H9 (cell line): Measurements from ENCODE around the gene PGBD5. TPM values are rescaled to one million over a fixed set of nuclear protein-coding genes. Genes with fewer than 3 reads are reported as not detected.

Experiments
- DNase-seq: peaks from one replicate; pipeline ENCODE4 v3.0.0-alpha.2; 2017
- H2AFZ ChIP-seq: one replicate; pipeline ENCODE4 v1.6.1; 2013; ENCODE audit warnings: mild to moderate bottlenecking, low read length, control low read depth, moderate library complexity
- H2AK5ac ChIP-seq: 2 replicates; pipeline ENCODE4 v1.6.1; 2013; ENCODE audit warnings: low read length, control low read depth, mixed read lengths; ENCODE audit not compliant: insufficient read length
- H2BK120ac ChIP-seq: one replicate; pipeline ENCODE4 v1.6.1; 2013; ENCODE audit warnings: low read depth, mild to moderate bottlenecking, low read length, control low read depth, inconsistent platforms; ENCODE audit not compliant: poor library complexity, severe bottlenecking
- H2BK12ac ChIP-seq: 2 replicates; pipeline ENCODE4 v1.6.1; 2013; ENCODE audit warnings: low read length, control low read depth, mixed read lengths, low read depth; ENCODE audit not compliant: insufficient read length
- H2BK15ac ChIP-seq: 2 replicates; pipeline ENCODE4 v1.6.1; 2013; ENCODE audit warnings: low read depth, low read length, control low read depth
- H2BK20ac ChIP-seq: one replicate; pipeline ENCODE4 v1.6.1; 2013; ENCODE audit warnings: low read depth, mild to moderate bottlenecking, low read length, control low read depth, inconsistent platforms; ENCODE audit not compliant: poor library complexity, severe bottlenecking
- H2BK5ac ChIP-seq: 2 replicates; pipeline ENCODE4 v1.6.1; 2013; ENCODE audit warnings: low read length, control low read depth, mixed read lengths; ENCODE audit not compliant: insufficient read length
- H3K14ac ChIP-seq: 2 replicates; pipeline ENCODE4 v1.6.1; 2013; ENCODE audit warnings: low read length, control low read depth; ENCODE audit not compliant: insufficient read depth
- H3K18ac ChIP-seq: 2 replicates; pipeline ENCODE4 v1.6.1; 2013; ENCODE audit warnings: low read depth, mild to moderate bottlenecking, mixed read lengths, low read length, control low read depth; ENCODE audit not compliant: insufficient read length
- H3K23ac ChIP-seq: 2 replicates; pipeline ENCODE4 v1.6.1; 2013; ENCODE audit warnings: low read length, control low read depth, mixed read lengths, low read depth; ENCODE audit not compliant: insufficient read length
- H3K23me2 ChIP-seq: 2 replicates; pipeline ENCODE4 v1.6.1; 2013; ENCODE audit warnings: low read depth, mild to moderate bottlenecking, mixed read lengths, low read length, control low read depth; ENCODE audit not compliant: insufficient read length, poor library complexity, severe bottlenecking
- H3K27ac ChIP-seq: 2 replicates; pipeline ENCODE4 v1.5.1; 2013; ENCODE audit warnings: low read length, control low read depth, mixed read lengths, low read depth; ENCODE audit not compliant: insufficient read length
- H3K27me3 ChIP-seq: 2 replicates; pipeline ENCODE4 v1.6.1; 2013; ENCODE audit warnings: low read length, control low read depth, inconsistent platforms; ENCODE audit not compliant: insufficient read depth
- H3K4ac ChIP-seq: 2 replicates; pipeline ENCODE4 v1.6.1; 2013; ENCODE audit warnings: low read depth, mild to moderate bottlenecking, control low read depth, inconsistent platforms, low read length, moderate library complexity
- H3K4me1 ChIP-seq: 2 replicates; pipeline ENCODE4 v1.6.1; 2013; ENCODE audit warnings: low read length, control low read depth, inconsistent platforms; ENCODE audit not compliant: insufficient read depth
- H3K4me2 ChIP-seq: 2 replicates; pipeline ENCODE4 v1.6.1; 2013; ENCODE audit warnings: low read length, control low read depth, mixed read lengths; ENCODE audit not compliant: insufficient read length, insufficient read depth
- H3K56ac ChIP-seq: 2 replicates; pipeline ENCODE4 v1.6.1; 2013; ENCODE audit warnings: low read depth, mild to moderate bottlenecking, mixed read lengths, low read length, control low read depth; ENCODE audit not compliant: insufficient read length
- H3K79me1 ChIP-seq: 2 replicates; pipeline ENCODE4 v1.6.1; 2013; ENCODE audit warnings: low read depth, mild to moderate bottlenecking, moderate library complexity, low read length, control low read depth, inconsistent platforms; ENCODE audit not compliant: insufficient read depth, poor library complexity, severe bottlenecking
- H3K79me2 ChIP-seq: 2 replicates; pipeline ENCODE4 v1.6.1; 2013; ENCODE audit warnings: low read length, control low read depth, inconsistent platforms; ENCODE audit not compliant: insufficient read depth
- H3K9ac ChIP-seq: 2 replicates; pipeline ENCODE4 v1.6.1; 2013; ENCODE audit warnings: low read length, control low read depth, mixed read lengths; ENCODE audit not compliant: insufficient read length; ENCODE audit errors: extremely low read depth
- H3K9me3 ChIP-seq: one replicate; pipeline ENCODE4 v1.6.1; 2013; ENCODE audit warnings: low read depth, low read length, inconsistent platforms; ENCODE audit not compliant: control insufficient read depth
- H3T11ph ChIP-seq: one replicate; pipeline ENCODE4 v1.6.1; 2013; ENCODE audit warnings: mild to moderate bottlenecking, low read length, control low read depth, inconsistent platforms
- H4K20me1 ChIP-seq: one replicate; pipeline ENCODE4 v1.6.1; 2013; ENCODE audit not compliant: control insufficient read depth, insufficient read length, insufficient read depth
- H4K5ac ChIP-seq: 2 replicates; pipeline ENCODE4 v1.6.1; 2013; ENCODE audit warnings: low read depth, mild to moderate bottlenecking, mixed read lengths, low read length, control low read depth; ENCODE audit not compliant: insufficient read length
- H4K8ac ChIP-seq: replicated peaks from 2 replicates; pipeline ENCODE4 v1.6.1; 2013; ENCODE audit warnings: low read length, control low read depth, mixed read lengths, low read depth; ENCODE audit not compliant: insufficient read length
- H4K91ac ChIP-seq: 2 replicates; pipeline ENCODE4 v1.6.1; 2013; ENCODE audit warnings: low read depth, mild to moderate bottlenecking, moderate library complexity, mixed read lengths, low read length, control low read depth; ENCODE audit not compliant: insufficient read length
- H3K27ac Mint-ChIP-seq, 3 experiments: 2 replicates in 2 of 3; 3 replicates in 1 of 3; pipeline ENCODE4 v1.8.0; 2020 to 2021; ENCODE audit warnings: mixed read lengths in 3 of 3, mild to moderate bottlenecking in 1 of 3, moderate library complexity in 1 of 3
- H3K27me3 Mint-ChIP-seq: 2 replicates; pipeline ENCODE4 v1.8.0; 2021; ENCODE audit warnings: low read depth, mild to moderate bottlenecking, moderate library complexity, mixed read lengths
- H3K36me3 Mint-ChIP-seq, 3 experiments: 2 replicates in 2 of 3; 3 replicates in 1 of 3; pipeline ENCODE4 v1.8.0; 2020 to 2021; ENCODE audit warnings: low read depth in 3 of 3, mixed read lengths in 3 of 3; ENCODE audit not compliant: insufficient read depth in 1 of 3
- H3K4me1 Mint-ChIP-seq, 2 experiments: 2 replicates each; pipeline ENCODE4 v1.8.0; 2020; ENCODE audit warnings: mixed read lengths in 2 of 2
- H3K4me3 Mint-ChIP-seq, 2 experiments: 2 replicates in 1 of 2; 3 replicates in 1 of 2; pipeline ENCODE4 v1.8.0; 2020 to 2021; ENCODE audit warnings: mild to moderate bottlenecking in 2 of 2, mixed read lengths in 2 of 2, moderate library complexity in 1 of 2
- H3K9me3 Mint-ChIP-seq, 2 experiments: 2 replicates in 1 of 2; 3 replicates in 1 of 2; pipeline ENCODE4 v1.8.0; 2020; ENCODE audit warnings: mild to moderate bottlenecking in 2 of 2, mixed read lengths in 2 of 2, moderate library complexity in 1 of 2
- CTCF ChIP-seq: fragments of 200-600 bp; sonication (generic); conservative IDR thresholded peaks from 3 replicates; pipeline ENCODE4 v1.8.0; 2021; ENCODE audit warnings: antibody characterized with exemption, mild to moderate bottlenecking
- WGBS: extraction: QIAGEN DNeasy Blood & Tissue Kit; methylation state at CpG from one replicate; pipeline ENCODE4 v1.1.7; 2013; ENCODE audit warnings: missing lambda C conversion rate, low lambda C conversion rate, mixed read lengths; ENCODE audit not compliant: insufficient read length; ENCODE audit errors: extremely low coverage; 5-methylcytosine and 5-hydroxymethylcytosine counted together
- total RNA-seq: library from RNA; stranded (reverse); gene quantifications from 2 replicates; pipeline ENCODE4 v1.2.1, GENCODE V29; 2021

The PGBD5 gene
- total RNA-seq, 1 experiment from 2014 or later = 19.1 TPM

GRCh38 chr1:230395932-230396331 is 30.2 kb downstream of the PGBD5 start:
- Histone ChIP-seq H2BK15ac (no peak overlapping the region), H3T11ph (no peak overlapping the region), H3K9ac (no peak overlapping the region), H3K9me3 (no peaks in the 10 kb centered on the region), H4K5ac (no peak overlapping the region), H2BK20ac (no peak overlapping the region), H3K4me2 (no peak overlapping the region), H3K79me1 (peaks cover 4% of the 10 kb centered on the region), H3K4ac (no peak overlapping the region), H2AK5ac (no peak overlapping the region), H4K8ac (no peak overlapping the region), H3K18ac (no peak overlapping the region), H2BK120ac (no peak overlapping the region), H3K27ac (no peak overlapping the region), H3K14ac (no peak overlapping the region), H2AFZ (no peak overlapping the region), H2BK12ac (no peak overlapping the region), H3K23ac (no peak overlapping the region), H3K79me2 (peaks cover 2% of the 10 kb centered on the region; the same call in 1 of the 2 replicates), H4K91ac (no peak overlapping the region), H3K27me3 (no peaks in the 10 kb centered on the region), H4K20me1 (peaks cover 3% of the 10 kb centered on the region), H2BK5ac (no peak overlapping the region), H3K4me1 (peaks cover 13% of the 10 kb centered on the region), H3K23me2 (no peaks in the 10 kb centered on the region), H3K56ac (no peak overlapping the region)
- H3K4me1 Mint-ChIP-seq = peaks cover 44 to 57% of the 10 kb centered on the region in 2 experiments
- no peaks in the 10 kb centered on the region; a peak in 2 of 5 replicates for H3K9me3 Mint-ChIP-seq
- DNase-seq = no peak
- H3K36me3 Mint-ChIP-seq = peaks cover 0 to 6% (median 0%) of the 10 kb centered on the region in 3 experiments; a peak in 4 of 7 replicates
- no CpG with 5 or more reads among the region's 1 CpG for WGBS
- no peaks in the 10 kb centered on the region; the same call in 1 of the 2 replicates for H3K27me3 Mint-ChIP-seq
- no peak overlapping the region for H3K4me3 Mint-ChIP-seq
- H3K27ac Mint-ChIP-seq = no peak overlapping the region
- no peak for TF ChIP-seq CTCF
